KMS-11 (cell line): ENCODE results near the gene ZNF385C.

Experiments
- H2AFZ ChIP-seq: fragments of 200-600 bp; sonication (generic); 2 replicates; pipeline ENCODE4 v1.6.1; 2016; ENCODE audit warnings: antibody characterized with exemption, mixed run types, low read depth
- H3K27ac ChIP-seq: fragments of 200-600 bp; sonication (generic); 2 replicates; pipeline ENCODE4 v1.6.1; 2016; ENCODE audit warnings: mild to moderate bottlenecking, mixed run types
- H3K27me3 ChIP-seq: fragments of 200-600 bp; sonication (generic); 2 replicates; pipeline ENCODE4 v1.6.1; 2017; ENCODE audit warnings: mild to moderate bottlenecking, low read depth, mixed run types, moderate library complexity; ENCODE audit not compliant: insufficient read depth
- H3K36me3 ChIP-seq: fragments of 200-600 bp; sonication (generic); 2 replicates; pipeline ENCODE4 v1.6.1; 2017; ENCODE audit warnings: mild to moderate bottlenecking, mixed run types; ENCODE audit not compliant: insufficient read depth
- H3K4me1 ChIP-seq: fragments of 200-600 bp; sonication (generic); 2 replicates; pipeline ENCODE4 v1.6.1; 2016; ENCODE audit warnings: mild to moderate bottlenecking, low read depth, mixed run types; ENCODE audit not compliant: poor library complexity, severe bottlenecking
- H3K4me2 ChIP-seq: fragments of 200-600 bp; sonication (generic); 2 replicates; pipeline ENCODE4 v1.7.0; 2016; ENCODE audit warnings: mild to moderate bottlenecking, mixed run types
- H3K4me3 ChIP-seq: fragments of 200-600 bp; sonication (generic); IDR thresholded peaks from 2 replicates; pipeline ENCODE4 v1.6.1; 2017; ENCODE audit warnings: low read depth, low read length, mixed read lengths; ENCODE audit not compliant: insufficient read depth
- H3K79me2 ChIP-seq: fragments of 200-600 bp; sonication (generic); 2 replicates; pipeline ENCODE4 v1.6.1; 2016; ENCODE audit warnings: low read depth, mixed run types; ENCODE audit not compliant: insufficient read depth
- H3K9ac ChIP-seq: fragments of 200-600 bp; sonication (generic); 2 replicates; pipeline ENCODE4 v1.6.1; 2016; ENCODE audit warnings: mild to moderate bottlenecking, mixed run types
- H4K20me1 ChIP-seq: fragments of 200-600 bp; sonication (generic); 2 replicates; pipeline ENCODE4 v1.6.1; 2016; ENCODE audit warnings: mild to moderate bottlenecking, mixed run types; ENCODE audit not compliant: insufficient read depth
- TF ChIP-seq, protein P1 (sequence below): fragments of 200-600 bp; sonication (generic); conservative IDR thresholded peaks from 2 replicates; pipeline ENCODE4 v1.6.1; 2017; ENCODE audit warnings: low read depth, mild to moderate bottlenecking, antibody characterized with exemption, low read length, moderate library complexity, mixed read lengths

Gene ZNF385C

DNA sequence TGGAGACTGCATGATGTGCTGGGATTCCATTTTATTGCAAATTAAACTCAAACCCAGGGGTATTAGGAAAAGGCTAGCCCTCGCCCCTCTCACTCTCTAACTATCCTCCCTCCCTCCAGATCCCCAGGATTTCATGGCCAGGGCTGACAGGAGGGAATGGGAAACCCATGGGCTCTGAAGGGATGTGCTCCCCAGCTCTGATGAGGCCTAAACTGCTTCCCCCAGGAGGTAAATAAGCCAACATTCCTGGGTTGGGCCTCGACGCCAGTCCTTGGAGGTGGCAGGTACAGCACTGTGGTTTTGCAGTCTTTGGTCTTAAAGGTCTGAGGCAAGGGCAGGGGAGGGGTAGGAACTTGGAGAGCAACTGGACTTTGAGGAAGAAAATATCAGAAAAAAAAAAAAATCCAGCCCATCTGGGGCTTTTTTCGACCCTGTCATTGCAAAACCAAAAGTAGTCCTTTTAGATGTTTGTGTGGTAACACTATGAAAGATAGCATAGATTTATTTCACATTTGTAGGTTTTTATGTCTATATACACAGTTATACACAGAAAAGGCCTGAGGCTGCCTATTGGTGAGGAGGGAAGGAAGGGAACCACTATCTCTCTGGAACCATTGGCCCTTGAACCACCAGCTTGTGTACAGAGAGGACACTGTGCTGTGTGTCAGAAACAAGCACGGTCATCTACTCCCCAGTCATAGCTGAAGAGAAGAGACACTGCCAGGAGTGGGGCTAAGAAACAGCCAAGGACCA, 59.9 kb downstream of the ZNF385C start:
- Histone ChIP-seq H3K79me2 (no peaks in the 10 kb centered on the region), H3K4me1 (peaks cover 7% of the 10 kb centered on the region), H4K20me1 (no peaks in the 10 kb centered on the region), H3K4me3 (no peak overlapping the region), H3K4me2 (no peak overlapping the region), H3K27ac (no peak overlapping the region), H3K36me3 (no peaks in the 10 kb centered on the region), H3K9ac (no peak overlapping the region), H3K27me3 (no peaks in the 10 kb centered on the region), H2AFZ (no peak overlapping the region)
- TF ChIP-seq, protein P1, sequence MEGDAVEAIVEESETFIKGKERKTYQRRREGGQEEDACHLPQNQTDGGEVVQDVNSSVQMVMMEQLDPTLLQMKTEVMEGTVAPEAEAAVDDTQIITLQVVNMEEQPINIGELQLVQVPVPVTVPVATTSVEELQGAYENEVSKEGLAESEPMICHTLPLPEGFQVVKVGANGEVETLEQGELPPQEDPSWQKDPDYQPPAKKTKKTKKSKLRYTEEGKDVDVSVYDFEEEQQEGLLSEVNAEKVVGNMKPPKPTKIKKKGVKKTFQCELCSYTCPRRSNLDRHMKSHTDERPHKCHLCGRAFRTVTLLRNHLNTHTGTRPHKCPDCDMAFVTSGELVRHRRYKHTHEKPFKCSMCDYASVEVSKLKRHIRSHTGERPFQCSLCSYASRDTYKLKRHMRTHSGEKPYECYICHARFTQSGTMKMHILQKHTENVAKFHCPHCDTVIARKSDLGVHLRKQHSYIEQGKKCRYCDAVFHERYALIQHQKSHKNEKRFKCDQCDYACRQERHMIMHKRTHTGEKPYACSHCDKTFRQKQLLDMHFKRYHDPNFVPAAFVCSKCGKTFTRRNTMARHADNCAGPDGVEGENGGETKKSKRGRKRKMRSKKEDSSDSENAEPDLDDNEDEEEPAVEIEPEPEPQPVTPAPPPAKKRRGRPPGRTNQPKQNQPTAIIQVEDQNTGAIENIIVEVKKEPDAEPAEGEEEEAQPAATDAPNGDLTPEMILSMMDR = no peak

GRCh38 chr17:42034059-42034458, 64.2 kb downstream of the ZNF385C start:
- no peaks in the 10 kb centered on the region for H4K20me1 ChIP-seq
- H3K79me2 ChIP-seq = no peaks in the 10 kb centered on the region
- no peak overlapping the region for H3K27ac ChIP-seq
- H3K4me1 ChIP-seq = peaks cover 7% of the 10 kb centered on the region
- no peaks in the 10 kb centered on the region; the same call in 1 of the 2 replicates for H3K27me3 ChIP-seq
- TF ChIP-seq, protein P1 = no peak
- no peak overlapping the region for H2AFZ ChIP-seq
- no peaks in the 10 kb centered on the region for H3K36me3 ChIP-seq
- no peak overlapping the region for H3K4me3 ChIP-seq
- H3K9ac ChIP-seq = no peak overlapping the region
- H3K4me2 ChIP-seq = no peak overlapping the region

- Histone ChIP-seq H3K4me3 (no peak overlapping the region), H3K79me2 (no peaks in the 10 kb centered on the region), H3K27me3 (no peaks in the 10 kb centered on the region; the same call in 1 of the 2 replicates), H2AFZ (no peak overlapping the region), H3K4me2 (no peak overlapping the region), H3K27ac (no peak overlapping the region), H4K20me1 (no peaks in the 10 kb centered on the region), H3K9ac (no peak overlapping the region), H3K4me1 (peaks cover 7% of the 10 kb centered on the region), H3K36me3 (no peaks in the 10 kb centered on the region)
- TF ChIP-seq, protein P1 = no peak
Measured at GRCh38 chr17:42031584-42031983, 66.7 kb downstream of the ZNF385C start.

GRCh38 chr17:42028791-42029127, 69.5 kb downstream of the ZNF385C start:
- Histone ChIP-seq H2AFZ (no peak overlapping the region), H3K4me2 (no peak overlapping the region), H3K79me2 (no peaks in the 10 kb centered on the region), H3K9ac (no peak overlapping the region), H3K4me1 (peaks cover 20% of the 10 kb centered on the region), H3K4me3 (no peak overlapping the region), H3K27ac (no peak overlapping the region), H3K36me3 (no peaks in the 10 kb centered on the region), H4K20me1 (no peaks in the 10 kb centered on the region), H3K27me3 (no peaks in the 10 kb centered on the region; the same call in 1 of the 2 replicates)
- TF ChIP-seq, protein P1 = no peak
